TTC549 (cell line): ENCODE measurements around the gene NSD1.

Source experiments
- FAIRE-seq: peaks from 2 replicates; lab custom pipeline; 2012; peaks lifted over from hg19 to GRCh38; lab: Jason Lieb, UNC

The NSD1 gene

DNA sequence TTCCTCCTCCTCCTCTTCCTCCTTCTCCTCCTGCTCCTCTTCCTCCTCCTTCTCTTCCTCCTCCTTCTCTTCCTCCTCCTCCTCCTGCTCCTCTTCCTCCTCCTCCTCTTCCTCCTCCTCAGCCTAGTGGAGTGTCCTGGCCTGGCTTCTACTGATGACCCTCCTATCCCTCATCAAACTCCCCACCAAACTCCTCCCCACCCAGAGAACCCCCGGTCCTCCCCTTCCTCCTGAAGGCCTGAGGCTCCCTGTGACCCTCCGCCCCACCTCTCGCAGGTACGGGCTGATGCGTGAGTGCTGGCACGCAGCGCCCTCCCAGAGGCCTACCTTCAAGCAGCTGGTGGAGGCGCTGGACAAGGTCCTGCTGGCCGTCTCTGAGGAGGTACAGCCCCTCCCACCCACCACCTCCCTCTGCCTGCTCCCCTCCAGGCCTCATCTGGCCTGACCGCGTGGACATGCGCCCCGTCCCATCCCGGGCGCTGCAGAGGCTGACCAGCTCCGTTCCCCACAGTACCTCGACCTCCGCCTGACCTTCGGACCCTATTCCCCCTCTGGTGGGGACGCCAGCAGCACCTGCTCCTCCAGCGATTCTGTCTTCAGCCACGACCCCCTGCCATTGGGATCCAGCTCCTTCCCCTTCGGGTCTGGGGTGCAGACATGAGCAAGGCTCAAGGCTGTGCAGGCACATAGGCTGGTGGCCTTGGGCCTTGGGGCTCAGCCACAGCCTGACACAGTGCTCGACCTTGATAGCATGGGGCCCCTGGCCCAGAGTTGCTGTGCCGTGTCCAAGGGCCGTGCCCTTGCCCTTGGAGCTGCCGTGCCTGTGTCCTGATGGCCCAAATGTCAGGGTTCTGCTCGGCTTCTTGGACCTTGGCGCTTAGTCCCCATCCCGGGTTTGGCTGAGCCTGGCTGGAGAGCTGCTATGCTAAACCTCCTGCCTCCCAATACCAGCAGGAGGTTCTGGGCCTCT, 36.3 kb upstream of the NSD1 start:
- no peak for FAIRE-seq

DNA sequence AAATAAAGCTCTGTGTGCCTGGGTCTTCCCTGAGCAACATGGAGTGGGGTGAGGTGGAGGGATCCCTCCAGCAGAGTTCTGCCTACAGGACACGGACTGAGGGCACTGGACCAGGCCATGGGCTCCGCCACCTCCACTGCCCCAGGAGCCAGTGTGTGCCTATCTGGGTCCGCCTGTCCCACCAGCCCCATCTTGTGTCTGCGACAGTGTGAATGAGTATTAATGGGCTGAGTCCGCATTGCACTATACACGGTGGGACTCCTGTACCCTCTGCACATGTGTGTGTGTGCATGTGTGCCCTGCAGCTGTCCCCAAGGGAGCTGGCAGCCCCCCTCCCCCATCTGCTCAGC, 35.5 kb upstream of the NSD1 start:
- no peak for FAIRE-seq

DNA sequence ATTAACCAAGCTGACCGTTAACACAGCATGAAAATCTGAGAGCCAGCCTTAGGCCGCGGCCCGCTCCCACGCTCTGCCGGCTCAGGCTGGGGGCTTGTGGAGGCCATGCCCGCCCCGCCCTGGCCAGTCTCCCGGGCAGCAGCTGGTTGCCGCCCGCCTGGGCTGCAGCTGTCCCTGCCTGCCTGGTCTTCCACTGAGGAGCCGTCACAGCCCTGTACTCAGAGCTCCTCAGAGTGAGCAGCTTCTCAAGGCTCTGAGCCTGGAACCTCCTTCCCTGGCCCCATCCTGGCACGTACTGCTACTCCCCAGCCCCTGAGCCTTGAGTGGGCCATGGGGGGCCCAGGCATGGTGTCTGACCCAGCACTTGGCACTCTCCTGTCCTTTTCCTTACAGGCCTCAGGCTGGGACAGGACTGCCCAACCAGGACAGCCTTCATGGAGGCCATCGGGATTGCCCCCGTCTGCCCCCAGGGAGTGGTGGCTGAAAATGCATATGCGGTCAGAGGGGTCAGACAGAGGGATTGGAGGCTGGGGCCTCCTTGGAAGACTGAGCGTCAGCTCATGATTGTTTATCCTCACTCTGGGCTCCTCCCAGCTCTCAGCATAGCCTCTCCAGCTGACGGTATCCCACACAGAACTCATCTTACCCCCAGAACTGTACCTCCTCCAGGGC, 35.0 kb upstream of the NSD1 start:
- no peak for FAIRE-seq

DNA sequence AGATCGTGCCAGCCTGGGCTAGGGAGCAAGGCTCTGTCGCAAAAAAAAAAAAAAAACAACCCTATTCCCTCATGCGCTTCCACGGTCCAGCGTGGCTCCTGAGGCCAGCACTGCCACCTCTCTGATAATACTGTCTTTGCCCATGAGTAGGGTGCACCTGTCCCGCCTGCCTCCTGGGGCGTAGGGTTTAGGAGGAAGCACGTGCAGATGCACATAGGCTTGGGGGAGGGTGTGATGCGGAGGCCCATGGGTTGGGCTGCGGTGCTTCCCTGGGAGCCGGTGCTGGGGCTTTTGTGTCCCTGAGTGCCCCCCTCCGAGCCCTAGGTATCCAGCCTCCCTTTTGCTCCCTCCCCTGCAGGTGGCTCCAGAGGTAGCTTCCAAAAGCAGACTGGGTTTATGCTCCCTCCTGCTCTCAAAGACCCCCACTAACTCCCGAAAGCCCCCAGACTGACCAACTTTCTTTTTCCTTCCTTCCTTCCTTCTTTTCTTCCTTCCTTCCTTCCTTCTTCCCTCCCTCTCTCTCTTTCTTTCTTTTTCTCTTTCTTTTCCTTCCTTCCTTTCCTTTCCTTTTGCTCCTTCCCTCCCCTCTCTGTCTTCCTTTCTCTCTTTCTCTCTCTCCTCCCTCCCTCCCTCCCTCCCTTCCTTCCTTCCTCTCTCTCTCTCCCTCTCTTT, 34.0 kb upstream of the NSD1 start:
- no peak for FAIRE-seq

DNA sequence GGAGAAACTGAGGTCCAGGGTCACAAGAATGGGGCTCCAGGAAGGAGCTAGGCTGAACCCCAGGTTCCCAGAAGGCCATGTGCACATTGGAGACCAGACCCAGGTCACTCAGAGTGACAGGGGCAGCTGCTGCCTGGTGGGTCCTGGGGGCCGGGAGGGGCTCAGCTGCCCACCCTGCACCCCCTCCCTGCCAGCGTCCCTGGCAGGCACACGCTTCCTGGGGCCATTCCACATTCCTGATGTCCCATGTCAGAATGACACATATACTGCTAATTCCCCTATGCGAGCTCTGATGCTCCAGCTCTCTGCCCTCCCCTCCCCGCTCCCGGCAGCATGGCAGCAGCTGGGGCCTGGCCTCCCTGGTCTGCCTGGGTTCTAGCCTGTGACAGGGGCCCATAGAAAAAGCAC, 32.9 kb upstream of the NSD1 start:
- no peak for FAIRE-seq

DNA sequence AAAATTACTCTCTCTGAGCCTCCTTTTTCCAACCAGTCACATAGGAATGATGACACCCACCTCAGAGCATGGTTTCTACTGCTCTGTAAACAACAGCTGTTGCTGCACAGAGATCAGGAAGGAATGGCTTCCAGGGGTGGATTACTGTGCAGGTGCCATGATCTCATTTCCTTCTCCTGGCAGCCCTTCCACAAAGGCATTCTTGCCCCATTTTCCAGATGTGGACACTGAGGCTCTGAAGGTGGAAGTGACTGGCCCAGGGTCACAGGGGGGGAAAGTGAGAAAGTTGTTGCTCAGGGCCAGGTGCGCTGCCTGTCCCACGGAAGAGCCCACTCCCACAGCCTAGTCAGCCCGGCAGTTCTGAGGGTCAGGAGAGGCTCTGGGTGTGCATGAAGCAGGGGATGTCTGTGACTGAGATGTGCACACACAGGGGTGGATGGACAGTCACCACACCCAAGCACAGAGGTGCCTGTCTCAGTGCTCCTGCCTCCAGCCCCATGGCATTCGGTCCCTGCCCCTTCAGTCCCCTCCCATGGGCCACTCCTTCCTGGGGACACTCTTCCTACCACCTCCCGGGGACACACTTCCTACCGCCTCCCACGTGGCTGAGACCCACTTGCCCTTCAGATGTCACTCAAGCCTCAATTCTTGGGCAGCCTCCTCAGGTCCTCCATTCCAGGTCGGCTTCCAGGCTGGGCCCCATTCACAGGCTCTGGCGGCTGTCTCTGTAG, 29.9 kb upstream of the NSD1 start:
- no peak for FAIRE-seq

DNA sequence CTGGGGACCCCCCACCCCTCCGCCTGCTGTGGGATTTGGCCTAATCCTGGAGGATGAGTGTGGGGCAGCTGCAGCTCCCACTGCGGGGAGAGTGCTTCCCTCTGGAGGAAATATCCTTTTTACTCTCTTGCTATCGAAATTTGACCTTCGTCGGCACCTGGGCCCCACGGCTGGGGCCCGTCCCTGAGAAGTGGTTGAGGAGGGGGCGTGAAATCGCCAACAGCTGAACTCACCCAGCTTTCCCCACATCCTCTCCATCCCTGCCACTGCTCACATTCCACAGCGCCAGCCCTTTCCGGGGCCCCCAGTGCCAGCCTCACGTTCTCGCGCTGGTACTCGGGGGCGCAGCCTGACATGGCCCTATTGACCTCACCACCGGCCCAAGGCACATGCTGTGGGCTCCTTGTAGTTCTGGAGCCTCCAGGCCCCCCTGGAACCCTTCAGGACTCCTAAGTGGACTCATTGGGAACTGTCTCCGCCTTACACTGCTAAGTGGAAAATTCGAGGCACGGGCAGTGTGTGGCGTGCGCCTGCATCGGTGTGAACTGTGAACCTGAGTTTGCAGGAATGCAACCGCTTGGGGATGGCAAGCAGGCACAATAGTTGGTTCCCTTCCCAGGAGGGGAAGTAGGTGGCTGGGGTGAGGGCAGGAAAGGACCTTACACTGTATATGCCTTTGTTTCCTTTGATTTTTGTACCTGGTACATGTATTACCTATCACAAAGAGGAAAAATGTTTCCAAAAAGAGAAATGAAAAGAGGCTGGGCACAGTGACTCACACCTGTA, 27.7 kb upstream of the NSD1 start:
- FAIRE-seq, result no peak

DNA sequence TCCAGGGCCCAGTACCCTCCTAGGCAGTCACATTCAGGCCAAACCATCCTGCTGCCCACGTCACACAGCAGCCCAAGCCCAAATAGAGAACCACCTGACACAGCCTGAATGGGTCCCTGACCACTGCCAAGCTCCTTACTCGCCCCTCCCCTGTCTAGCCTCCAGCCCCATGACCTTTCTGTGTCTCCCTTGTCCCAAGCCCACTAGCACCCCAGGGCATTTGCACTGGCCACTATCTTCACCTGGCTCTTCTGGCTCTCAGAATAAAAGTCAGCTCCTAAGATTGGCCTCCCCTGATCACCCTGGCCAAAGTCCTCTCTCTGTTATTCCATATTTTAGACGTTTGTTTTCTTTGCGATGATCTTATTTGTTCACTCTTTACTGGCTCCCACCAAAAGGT, 26.4 kb upstream of the NSD1 start:
- no peak for FAIRE-seq

DNA sequence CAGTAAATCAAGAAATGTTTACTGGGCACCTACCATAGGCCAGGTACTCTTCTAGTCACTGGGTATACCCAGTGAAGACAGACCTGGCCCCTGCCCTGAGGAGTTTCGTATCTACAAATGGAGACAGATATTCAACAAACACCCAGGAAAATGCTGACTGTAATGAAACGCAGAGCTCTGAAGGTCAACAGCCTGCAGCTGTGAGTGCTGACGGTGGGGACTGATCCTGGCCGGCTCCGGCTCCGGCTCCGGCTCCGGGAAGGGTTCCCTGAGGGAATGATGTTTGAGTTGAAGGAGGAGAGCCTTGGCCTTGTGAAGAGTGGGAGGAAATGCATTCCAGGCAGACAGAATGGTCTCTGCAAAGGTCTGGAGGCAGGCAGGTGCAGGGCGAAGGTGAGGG, 23.8 kb upstream of the NSD1 start:
- no peak for FAIRE-seq

DNA sequence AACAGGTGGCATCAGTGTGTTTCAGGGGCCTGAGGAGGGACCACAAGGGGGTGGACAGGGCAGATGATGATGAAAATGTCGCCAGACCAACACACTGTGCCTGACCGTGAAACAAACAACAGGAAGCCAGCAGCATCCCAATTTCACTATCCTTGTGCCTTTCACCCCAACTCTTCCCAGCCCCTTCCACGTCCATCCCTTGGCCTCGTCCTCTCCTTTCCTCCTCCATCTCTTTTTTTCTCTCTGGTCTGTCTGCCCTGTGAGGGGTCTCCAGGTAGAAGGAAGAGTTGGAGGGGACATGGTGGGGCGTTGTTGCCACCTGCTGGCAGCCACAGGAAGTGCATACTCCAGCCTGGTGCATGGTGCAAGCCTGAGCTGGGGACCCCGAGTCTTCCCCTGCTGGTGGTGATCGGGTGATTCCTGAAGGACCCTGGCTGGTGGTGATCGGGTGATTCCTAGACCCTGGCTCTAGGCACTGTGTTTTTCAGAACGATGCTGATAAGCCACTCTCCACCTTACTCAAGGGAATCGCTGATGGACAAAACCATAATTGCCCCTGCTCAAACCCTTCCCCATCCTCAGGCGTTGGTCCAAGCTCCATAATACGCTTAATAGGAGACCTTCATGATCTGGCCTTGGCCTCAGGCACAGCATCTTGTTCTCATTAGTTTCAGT, 21.7 kb upstream of the NSD1 start:
- no peak for FAIRE-seq

DNA sequence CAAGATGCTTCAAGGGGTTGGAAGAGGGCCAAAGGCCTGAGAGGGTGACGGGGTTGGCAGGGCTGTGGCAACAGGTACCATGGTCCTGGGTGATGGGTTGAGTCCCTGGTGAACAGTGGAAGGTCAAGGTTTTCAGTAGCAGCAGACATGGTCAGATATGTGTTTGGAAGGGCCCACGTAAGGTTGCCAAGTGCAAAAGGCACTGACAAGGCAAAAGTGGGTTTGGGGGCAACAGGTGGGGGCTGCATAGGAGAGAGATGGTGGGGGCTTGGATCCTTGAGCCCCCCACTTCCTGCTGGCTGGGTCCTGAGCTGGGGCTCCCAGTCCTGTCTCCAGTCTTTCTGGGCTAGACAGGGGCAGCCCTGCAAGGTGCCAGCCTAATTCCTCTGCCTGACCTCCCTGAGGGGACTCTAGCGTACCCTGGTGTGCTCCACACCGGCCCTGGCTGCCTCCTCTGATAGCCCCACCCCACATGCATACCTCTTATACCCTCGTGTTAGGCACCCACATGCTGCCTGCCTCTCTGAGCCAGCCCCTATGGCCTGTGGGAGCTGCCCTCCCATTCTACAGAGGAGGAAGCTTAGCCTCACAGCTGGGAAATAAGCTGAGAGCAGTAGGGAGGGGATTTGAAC, 20.9 kb upstream of the NSD1 start:
- FAIRE-seq, result no peak

DNA sequence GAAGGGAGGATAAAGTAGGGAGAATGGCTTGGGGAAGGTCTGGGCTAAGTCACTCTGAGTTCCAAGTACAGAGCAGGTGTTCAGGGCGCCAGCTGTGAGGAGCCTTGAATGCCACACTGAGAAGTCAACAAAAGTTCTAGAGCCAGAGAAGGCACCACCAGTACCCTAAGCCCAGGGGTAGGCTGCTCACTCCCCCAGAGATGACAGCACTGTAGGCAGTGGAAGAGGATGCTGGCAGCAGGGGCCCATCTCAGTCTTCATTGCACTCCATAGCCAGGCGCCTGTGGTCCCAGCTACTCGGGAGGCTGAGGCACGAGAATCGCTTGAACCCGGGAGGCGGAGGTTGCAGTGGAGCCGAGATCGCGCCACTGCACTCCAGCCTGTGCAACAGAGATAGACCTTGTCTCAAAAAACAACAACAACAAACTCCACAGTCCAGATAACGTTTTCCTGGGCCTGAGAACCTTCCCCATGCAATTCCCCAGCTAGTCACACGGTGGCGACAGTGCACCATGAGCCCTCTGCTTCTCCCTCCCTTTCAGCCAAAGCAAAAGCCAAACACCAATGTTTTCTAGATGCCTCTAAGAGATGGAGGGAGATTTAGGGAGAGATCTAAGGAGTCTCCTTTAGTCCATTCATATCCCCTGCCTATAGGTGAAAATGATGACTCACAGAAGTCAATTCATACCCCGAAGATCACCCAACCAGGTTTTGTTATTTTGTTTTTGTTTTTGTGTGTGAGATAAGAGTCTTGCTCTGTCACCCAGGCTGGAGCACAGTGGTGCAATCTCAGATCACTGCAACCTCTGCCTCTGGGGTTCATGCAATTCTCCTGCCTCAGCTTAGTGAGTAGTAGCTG, 19.8 kb upstream of the NSD1 start:
- FAIRE-seq, result peak; percentile 61

DNA sequence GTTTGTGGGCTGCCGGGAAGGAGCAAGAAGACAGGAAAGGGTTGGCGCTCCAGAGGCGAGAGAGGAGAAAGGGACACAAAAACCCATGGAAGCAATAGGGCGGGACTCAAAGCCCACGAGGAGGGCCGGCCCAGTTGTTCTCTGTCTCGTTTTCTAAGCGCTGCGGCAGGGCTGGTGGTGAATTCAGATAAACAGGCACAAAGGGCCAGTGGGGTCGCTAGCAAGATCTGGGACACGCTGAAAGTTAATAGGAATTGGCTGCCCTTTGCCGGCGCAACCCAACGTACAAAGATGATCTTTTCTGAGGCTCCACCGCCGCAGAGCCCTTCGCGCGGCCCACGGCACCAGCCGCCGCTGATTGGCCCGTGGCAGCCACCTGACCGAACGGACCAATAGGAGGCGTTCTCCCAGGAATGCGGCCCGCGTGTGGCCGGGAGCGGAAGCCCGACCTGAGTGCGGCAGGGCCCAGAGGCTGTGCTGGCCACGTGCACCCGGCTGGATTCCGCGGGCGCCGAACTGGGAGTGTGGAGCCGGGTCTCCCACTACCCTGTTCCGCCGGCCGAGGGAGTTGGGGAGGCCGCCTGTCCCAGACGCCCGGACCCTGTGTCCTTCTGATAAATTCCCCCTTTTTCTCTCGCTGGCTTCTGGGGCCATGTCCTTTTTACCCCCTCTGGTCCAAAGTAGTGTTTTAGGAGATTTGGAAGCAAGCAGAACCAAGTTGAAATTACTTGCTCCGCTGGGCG, 16.8 kb upstream of the NSD1 start:
- no peak for FAIRE-seq

DNA sequence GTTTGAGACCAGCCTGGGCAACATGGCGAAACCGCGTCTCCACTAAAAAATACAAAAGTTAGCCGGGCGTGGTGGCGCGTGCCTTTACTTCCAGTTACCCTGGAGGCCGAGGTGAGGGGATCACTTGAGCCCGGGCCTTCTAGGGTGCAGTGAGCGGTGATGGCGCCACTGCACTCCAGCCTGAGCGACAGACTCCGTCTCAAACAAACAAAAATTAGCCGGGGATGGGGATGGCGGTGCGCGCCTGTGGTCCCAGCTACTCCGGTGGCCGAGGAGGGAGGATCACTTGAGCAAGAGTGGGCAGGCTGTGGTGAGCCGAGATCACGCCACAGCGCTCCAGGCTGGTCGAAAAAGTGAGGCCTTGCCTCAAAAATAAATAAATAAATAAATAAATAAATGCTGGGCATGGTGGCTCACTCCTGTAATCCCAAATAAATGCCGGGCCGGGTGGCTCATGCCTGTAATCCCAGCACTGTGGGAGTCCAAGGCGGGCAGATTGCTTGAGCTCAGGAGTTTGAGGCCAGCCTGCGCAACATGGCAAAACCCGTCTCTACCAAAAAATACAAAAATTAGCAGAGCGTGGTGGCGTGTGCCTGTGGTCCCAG, 16.0 kb upstream of the NSD1 start:
- no peak for FAIRE-seq

DNA sequence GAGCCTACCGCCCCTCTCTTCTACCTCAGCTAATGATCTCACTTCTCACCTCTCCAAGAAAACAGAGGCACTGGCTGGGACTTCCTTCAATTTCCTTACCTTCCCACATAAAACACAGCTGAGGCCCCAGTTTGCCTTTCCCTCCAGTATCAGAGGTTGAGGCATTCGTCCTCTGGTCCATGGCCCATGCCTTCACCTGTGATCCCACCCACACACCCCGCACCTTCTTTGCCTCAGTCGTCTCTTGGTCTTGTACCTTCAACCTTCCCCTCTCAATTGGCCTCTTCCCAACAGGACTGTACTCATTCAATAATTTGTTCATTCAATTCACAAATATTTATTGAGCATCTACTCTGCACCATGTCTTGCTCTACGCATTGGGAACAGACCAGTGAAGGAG, 11.0 kb upstream of the NSD1 start:
- FAIRE-seq, result no peak

DNA sequence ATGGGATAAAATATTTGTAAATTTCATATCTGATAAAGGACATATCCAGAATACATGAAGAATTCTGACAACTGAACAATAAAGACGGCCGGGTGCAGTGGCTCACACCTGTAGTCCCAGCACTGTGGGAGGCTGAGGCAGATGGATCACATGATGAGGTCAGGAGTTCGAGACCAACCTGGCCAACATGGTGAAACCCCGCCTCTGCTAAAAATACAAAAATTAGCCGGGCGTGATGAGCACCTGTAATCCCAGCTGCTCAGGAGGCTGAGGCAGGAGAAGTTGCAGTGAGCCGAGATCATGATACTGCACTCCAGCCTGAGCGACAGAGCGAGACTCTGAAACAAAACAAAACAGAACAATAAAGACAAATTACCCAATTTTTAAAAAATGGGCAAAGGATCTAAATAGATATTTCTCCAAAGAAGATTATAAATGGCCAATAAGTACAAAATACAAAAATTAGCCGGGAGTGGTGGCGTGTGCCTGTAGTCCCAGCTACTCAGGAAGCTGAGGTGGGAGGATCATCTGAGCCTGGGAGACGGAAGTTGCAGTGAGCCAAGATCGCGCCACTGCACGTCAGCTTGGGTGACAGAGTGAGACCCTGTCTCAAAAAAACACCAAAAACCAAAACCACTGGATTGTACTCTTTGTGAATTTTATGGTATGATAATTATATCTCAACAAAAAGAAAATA, 9.6 kb upstream of the NSD1 start:
- FAIRE-seq, result no peak

DNA sequence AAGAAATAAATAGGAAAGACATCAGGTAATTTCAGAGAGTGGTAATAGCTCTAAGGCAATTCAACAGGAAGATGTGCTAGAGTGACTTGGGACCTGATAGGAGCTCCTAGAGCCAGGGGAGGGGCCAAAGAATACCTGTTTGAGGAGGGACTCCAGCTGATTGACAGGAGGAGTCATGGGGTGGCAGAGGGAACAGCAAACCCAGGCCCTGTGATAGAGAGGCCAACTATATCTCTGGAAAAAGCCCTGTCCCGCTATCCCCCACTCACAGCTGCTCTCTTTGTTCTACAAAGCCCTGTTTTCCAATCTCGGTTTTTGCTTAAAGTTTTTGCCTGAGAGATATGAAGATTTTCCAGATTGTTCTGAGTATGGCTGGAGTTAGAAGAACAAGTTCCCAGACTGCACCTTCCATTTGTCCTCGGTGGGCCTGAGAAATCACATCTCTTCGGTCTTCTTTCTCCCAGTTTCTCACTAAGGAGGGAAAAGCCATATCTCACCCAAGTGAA, 9.0 kb upstream of the NSD1 start:
- no peak for FAIRE-seq

DNA sequence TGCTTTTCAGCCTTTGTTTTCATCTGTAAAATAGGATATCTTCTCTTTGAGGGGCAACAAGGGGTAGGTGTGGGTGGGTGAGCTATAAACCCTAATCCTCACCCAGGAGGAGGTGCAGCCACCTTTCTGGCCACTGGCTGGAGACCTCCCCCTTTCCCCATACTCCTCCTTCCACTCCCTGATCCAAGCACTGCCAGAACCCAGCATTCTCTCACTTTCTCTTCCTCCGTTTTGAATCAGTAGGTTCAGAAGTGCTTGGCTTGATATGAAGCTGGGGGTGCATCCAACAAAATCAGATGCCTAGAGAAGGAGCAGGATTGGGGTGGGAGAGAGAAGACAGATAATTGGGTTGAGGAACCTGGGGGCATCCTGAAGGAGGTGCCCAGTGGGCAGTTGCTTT, 6.8 kb upstream of the NSD1 start:
- FAIRE-seq, result no peak
